Activated CD4-positive, alpha-beta T cell treated with anti-CD3 and anti-CD28 coated beads for 4 hours (primary cell): ENCODE data around the gene GPR3.
A peak's percentile ranks its signal among the peaks of the same experiment; 100 is the strongest.
"Not testable (repeated sequence)": the region's sequence is repeated elsewhere in the genome, so short reads cannot be mapped to it uniquely, and the experiment has no call there.

ENCODE experiments used
- DNase-seq, 2 donors: peaks; one replicate each; pipeline ENCODE4 v3.0.0-alpha.2; 2020

Gene GPR3

DNA sequence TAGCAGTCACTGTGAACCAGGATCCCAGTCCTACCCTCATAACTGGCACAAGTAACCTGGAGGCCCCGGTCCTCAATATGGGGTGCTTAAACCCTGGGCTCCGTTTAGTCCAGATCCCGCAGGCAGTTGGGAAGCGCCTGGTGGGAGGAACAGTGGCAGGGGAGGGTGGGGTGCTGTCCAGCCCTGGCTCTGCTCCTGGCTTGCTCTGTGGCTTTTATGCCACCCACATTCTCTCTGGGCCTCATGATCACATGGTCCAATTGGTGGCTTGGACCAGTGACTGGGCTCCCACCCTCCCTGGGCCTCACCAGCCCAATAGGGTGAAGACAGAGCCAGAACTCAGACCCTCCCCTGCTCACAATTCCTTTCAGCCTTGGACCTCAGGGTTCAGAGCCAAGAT lies 12.2 kb upstream of the GPR3 start:
- DNase-seq = no peak

DNA sequence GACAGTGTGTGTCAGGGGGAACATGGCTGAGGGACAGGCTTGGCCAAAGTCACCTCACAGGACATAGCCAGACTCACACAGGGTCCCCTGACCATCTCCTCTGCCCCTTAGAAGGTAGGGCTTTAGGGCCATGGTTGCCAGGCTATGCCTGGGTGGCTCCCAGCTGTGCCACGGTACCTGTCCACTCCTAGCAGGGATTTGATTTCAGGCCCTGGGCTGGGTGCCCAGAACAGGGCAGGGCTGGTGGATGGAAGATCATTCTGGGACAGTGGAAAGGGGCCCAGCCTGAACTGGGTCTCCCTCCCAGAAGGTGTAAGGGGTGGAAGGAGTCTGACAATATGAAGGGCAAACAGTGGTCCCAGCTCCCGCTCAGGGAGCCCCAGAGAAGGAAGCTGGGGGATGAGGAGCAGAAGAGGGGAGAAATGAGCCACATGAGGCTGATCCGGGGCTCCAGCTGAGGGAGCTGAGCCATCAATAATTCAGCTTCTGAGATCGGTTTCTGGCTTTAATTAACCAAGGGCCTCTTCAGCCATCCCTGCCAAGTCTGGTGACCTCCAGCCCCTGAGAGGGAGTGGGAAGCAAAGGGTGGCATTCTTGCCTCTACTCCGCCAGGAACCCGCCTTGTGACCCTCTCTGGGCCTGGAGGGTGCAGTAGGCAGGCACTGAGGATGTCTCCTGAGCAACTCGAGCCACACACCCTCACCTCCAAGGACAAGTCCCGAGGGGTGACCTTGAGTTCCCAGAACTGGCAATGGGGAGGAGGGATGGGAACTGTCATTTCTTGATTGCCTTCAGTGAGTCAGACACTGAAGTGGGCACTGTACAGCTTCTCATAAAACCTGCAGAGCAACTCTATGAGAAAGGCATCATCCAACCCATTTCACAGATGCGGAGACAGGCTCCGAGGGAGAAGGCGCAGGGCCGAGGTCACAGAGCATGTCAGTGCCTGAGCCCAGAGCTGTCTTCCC lies 11.4 kb upstream of the GPR3 start:
- DNase-seq = no peak

GRCh38 chr1:27381969-27382762 lies 10.3 kb upstream of the GPR3 start:
- DNase-seq = no peak

DNA sequence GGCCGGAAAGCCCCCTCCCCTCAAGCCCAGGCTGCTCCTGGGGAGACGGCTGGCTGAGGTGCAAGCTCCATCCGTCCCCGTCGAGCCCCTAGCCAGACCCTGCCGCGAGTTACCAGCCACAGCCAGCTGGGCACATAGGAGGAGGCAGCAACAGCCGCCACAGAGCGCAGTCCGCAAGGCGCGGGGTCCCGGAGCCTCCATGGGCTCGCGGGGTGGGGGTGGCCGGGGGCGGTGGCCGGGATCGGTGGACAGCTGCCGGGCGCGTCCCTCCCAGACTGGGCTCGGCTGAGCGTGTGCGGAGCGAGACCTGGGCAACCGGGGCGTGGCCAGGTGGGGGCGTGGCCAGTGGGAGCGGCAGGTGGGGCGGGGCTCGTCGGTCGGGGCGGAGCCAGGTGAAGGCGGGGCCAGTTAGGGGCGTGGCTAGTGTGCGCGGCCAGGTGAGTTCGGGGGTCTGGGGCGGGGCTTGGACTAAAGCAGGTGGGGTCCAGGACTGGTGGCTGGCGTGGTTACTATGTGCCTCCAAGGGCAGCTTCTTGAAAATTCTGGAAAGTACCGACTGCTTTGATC lies 9.3 kb upstream of the GPR3 start, which contains the start of gene CD164L2:
Gene CD164L2 (minus strand): TSS at position 295 of the 567 bp plus-strand sequence. CDS start 94 bp downstream, at position 201.
- peak; percentile 40 to 54 for DNase-seq

DNA sequence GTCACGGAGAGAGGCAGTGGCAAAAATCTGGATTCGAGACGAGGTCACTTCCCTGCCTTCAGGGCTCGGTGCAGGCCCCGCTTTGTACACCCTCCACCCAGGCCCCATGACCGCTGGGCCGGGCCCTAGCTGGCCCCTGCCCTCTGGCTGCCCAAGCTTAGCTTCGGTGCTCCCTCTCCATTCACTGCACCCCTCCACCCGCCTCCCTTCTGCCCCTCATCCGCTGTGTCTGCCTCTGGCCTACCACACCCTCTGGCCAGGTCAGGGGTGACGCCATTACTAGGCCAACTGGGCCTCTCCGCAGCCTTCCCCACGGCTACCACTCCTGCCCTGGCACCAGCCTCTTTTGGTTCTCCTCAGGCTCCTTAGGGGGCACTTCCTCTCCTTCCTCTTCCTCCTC lies 8.8 kb upstream of the GPR3 start:
- no peak for DNase-seq

DNA sequence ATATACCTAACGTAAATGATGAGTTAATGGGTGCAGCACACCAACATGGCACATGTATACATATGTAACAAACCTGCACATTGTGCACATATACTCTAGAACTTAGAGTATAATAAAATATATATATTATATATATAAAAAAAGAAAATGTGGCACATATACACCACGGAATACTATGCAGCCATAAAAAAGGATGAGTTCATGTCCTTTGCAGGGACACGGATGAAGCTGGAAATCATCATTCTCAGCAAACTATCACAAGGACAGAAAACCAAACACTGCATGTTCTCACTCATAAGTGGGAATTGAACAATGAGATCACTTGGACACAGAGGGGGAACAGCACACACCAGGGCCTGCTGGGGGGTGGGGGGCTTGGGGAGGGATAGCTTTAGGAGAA lies 7.6 kb upstream of the GPR3 start:
- not testable (repeated sequence) for DNase-seq

GRCh38 chr1:27388337-27389005 lies 4.0 kb upstream of the GPR3 start:
- peak; percentile 69 to 78 for DNase-seq

- DNase-seq = peak; percentile 21 to 37
Measured at GRCh38 chr1:27391511-27392095, 819 bp upstream of the GPR3 start.

- DNase-seq = peak in 1 of 2 donors; percentile 11
Measured at GRCh38 chr1:27392778-27393635, 585 bp downstream of the GPR3 start.

DNA sequence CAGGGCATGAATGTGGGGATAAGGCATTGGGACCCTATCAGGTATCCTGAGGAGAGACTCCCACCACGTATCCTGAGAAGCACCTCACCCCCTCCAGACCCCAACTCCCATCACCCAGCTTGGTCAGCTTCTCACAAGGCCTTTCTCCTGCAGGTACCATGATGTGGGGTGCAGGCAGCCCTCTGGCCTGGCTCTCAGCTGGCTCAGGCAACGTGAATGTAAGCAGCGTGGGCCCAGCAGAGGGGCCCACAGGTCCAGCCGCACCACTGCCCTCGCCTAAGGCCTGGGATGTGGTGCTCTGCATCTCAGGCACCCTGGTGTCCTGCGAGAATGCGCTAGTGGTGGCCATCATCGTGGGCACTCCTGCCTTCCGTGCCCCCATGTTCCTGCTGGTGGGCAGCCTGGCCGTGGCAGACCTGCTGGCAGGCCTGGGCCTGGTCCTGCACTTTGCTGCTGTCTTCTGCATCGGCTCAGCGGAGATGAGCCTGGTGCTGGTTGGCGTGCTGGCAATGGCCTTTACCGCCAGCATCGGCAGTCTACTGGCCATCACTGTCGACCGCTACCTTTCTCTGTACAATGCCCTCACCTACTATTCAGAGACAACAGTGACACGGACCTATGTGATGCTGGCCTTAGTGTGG lies 1.3 kb downstream of the GPR3 start:
- DNase-seq = no peak

DNA sequence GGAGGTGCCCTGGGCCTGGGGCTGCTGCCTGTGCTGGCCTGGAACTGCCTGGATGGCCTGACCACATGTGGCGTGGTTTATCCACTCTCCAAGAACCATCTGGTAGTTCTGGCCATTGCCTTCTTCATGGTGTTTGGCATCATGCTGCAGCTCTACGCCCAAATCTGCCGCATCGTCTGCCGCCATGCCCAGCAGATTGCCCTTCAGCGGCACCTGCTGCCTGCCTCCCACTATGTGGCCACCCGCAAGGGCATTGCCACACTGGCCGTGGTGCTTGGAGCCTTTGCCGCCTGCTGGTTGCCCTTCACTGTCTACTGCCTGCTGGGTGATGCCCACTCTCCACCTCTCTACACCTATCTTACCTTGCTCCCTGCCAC lies 1.8 kb downstream of the GPR3 start:
- no peak for DNase-seq

DNA sequence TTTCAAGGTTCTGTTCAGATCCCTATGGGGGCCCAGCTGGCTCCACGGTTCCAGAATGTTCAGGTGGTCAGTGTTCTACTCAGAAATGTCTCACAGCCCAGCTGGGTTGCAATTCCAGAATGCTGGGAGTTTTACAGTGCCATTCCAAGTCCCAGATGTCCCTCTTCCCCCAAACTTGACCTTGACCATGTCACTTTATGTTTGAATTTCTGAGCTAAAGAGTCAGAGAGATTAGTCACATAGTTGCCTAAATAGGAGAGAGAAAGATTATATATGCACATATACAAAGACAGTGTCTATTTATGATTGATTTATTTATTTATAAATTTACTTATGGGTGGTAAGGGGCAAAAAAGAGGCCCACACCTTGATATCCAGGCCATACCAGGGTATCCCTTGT lies 2.5 kb downstream of the GPR3 start:
- no peak for DNase-seq

DNA sequence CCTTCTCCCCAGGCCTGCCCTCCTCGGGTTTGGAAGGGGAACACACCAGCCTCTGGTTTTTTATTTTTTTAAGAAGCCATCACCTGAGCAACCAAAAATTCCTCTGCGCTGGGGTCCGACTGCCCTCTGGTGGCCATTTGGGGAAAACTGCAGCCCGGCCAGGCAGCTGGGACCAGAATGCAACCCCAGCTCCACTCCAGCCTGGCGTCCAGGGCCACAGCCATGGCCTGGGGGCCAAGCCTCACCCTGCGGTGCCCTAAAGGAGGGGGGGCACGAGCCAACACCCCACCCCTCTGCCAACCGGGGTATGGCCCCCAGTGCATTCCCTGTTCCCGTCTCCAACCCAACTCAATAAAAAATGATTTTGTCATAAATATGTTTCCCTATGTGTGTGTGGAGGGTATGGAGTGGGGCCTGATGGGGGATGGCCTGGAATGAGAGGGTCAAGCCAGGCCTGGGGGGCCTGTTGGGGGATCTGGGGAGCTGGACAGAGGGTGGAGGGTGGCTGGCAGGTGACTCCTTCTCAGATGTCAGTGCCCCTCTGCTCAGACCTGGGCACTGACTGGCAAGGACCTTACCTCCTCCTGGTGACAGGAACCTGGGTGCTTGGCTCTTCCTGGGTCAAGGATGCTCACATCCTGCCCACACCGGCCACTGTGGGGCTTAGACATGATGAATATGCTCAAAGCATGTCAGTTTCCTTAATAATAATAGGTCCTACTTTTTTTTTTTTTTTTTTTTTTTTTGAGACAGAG lies 3.2 kb downstream of the GPR3 start:
- peak; percentile 73 to 80 for DNase-seq

DNA sequence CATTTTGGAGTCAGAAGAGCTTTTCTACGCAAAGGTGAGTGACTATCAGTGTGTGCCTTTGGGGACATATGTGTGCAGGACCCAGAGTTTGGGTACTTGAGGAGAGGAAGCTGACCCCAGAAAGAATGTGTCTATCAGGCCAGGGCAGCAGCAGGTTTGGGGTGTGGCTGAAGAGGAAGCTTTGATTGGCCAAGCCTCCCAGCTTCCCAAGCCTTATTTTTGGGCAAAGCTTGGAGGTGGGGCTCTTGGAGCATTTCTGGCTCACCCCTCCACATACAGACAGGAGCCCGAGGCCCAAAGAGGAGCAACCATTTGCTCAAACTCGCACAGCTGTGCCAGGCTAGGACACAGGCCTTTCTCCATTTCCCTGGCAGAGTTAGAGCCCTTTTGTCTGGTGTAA lies 4.7 kb downstream of the GPR3 start:
- DNase-seq = no peak

DNA sequence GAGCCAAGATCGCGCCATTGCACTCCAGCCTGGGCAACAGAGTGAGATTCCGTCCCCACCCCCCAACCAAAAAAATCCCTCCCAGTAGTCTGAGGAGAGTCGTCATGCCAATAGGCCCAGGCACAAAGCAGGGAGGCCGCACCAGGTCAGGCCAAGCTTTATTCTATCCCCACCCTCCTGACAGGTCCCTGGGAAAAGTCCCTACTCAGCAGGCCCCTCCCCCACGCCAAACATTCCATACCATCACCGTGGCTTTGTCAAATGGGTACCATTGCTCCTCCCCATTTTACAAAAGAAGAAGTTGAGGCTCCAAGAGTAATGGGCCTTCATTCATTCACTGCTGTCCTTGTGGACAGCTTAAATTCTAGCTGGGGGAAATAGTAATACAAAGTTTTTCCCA lies 5.3 kb downstream of the GPR3 start:
- no peak for DNase-seq

- DNase-seq = no peak
Measured at GRCh38 chr1:27398405-27399149, 6.2 kb downstream of the GPR3 start.

GRCh38 chr1:27399251-27400025 lies 7.0 kb downstream of the GPR3 start:
- DNase-seq = no peak
